Germinal center (tissue), 1 donor: Measurements from ENCODE around the gene SPANXA1.
"Not testable (repeated sequence)": the region's sequence is repeated elsewhere in the genome, so short reads cannot be mapped to it uniquely, and the experiment has no call there.

Source experiments
- DNase-seq: peaks from one replicate; pipeline ENCODE4 v3.0.0; 2012; ENCODE audit warnings: mixed read lengths, low spot score

The SPANXA1 gene, protein sequence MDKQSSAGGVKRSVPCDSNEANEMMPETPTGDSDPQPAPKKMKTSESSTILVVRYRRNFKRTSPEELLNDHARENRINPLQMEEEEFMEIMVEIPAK

DNA sequence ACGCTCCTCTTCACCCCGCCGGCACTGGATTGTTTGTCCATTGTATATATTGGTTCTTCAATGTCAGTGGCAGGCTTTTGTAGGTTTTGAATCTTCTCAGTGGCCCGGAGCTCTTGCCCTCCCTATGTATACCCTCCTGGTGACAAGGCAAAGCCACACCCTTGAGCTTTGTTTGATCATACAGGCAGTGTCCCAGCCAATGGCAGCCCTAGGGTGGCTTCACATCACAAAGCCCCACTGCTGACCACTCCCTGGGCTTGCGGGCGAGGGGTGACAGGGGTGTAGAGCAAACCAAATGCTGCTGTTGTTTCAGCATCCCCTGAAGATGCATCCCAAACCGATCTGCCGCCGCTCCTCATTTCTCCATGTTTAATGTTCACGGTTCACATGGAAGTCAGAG, at the start of gene SPANXA1:
Gene SPANXA1 (minus strand): TSS at position 101 of the 400 bp plus-strand sequence. CDS start 60 bp downstream, at position 41.
- DNase-seq = not testable (repeated sequence)

DNA sequence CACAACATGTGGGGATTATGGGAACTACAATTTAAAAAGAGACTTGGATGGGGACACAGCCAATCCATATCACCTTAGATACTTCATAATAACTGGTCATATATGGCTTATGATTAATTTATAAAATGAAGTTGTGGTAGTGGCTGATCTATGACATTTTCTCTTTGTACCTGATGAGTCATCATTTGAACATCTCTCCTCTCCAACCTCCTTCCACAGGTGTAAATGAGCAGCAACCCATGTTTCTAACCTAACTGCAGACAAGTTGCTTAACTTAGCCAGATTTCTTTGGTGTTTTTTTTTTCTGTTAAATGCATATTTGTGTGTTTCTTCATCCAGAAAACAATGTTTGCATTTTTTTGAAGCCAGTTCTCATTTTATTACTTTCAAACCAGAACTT, 47.6 kb upstream of the SPANXA1 start:
- no peak for DNase-seq

DNA sequence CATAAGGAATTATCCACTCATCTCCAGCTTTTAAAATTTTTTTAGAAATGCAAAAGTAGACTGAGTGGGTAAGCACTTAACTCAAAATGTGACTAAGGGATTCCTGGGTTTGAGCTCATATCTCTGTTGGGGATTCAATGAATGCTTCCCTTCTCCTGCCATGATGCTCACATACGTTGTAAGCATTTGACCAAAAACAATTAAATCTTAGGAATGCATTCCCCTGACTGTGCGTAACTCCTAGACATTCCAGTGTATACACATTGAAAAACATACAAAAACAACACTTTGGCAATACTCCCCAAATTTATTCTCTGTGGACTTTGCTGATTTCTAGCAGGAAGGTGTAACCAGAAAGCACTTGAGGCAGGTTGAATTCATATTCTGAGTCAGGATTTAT, 34.8 kb upstream of the SPANXA1 start:
- DNase-seq = no peak

DNA sequence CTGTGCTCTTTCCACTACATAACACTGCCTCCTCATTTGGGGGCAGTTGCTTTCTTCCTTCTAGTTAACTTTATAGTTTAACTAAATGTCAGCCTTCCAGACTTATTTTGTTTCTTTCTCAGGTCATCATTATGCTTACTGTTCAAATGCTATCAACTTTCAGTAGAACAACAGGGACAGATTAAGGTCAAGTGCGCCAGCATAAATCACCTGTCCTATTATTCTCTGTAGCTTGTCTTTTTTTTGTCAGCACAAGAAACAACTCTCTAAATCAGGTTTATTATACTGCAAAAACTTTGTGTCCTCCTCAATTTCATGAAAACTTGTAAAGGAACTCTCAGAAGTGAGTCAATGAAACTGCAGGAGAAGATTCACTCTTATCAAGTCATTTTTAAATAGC, 24.6 kb upstream of the SPANXA1 start:
- DNase-seq = no peak

DNA sequence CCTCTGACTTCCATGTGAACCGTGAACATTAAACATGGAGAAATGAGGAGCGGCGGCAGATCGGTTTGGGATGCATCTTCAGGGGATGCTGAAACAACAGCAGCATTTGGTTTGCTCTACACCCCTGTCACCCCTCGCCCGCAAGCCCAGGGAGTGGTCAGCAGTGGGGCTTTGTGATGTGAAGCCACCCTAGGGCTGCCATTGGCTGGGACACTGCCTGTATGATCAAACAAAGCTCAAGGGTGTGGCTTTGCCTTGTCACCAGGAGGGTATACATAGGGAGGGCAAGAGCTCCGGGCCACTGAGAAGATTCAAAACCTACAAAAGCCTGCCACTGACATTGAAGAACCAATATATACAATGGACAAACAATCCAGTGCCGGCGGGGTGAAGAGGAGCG, 4.9 kb upstream of the SPANXA1 start, which contains the start of gene SPANXA2:
Gene SPANXA2 (plus strand): TSS at position 301 of the 400 bp plus-strand sequence. CDS start 60 bp downstream, at position 361.
- not testable (repeated sequence) for DNase-seq

DNA sequence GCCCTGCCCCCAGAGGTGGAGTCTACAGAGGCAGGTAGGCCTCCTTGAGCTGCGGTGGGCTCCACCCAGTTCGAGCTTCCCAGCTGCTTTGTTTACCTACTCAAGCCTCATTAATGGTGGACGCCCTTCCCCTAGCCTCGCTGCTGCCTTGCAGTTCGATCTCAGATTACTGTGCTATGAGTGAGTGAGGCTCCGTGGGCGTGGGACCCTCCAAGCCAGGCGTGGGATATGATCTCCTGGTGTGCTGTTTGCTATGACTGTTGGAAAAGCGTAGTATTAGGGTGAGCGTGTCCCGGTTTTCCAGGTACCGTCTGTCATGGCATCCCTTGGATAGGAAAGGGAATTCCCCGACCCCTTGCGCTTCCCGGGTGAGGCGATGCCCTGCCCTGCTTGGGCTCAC, 42.0 kb downstream of the SPANXA1 start:
- not testable (repeated sequence) for DNase-seq
